GM12878 (cell line): ENCODE measurements around the gene PTK7. TPM values are rescaled to one million over a fixed set of nuclear protein-coding genes. Genes with fewer than 3 reads are reported as not detected.

Experiments used
- ATAC-seq: fragments of 200-7000 bp; cut with Tn5 transposase; 3 replicates; pipeline ENCODE4 v1.9.1; 2020; ENCODE audit warnings: mild to moderate bottlenecking, moderate library complexity
- BruUV-seq: library from RNA; stranded (reverse); fragments of 400-500 nt; replicated peaks from 2 replicates; lab custom pipeline; 2021; lab: Mats Ljungman, UMichigan
- CTCF ChIA-PET: fragments of 300-600 bp; sonication (Branson Sonifier 250); formaldehyde crosslinking; extraction: SDS; loops from one replicate; lab custom pipeline; 2021; ENCODE audit warnings: inconsistent platforms; lab: Yijun Ruan, JAX
- POLR2A ChIA-PET: fragments of 350-600 bp; formaldehyde crosslinking; extraction: SDS; loops from one replicate; lab custom pipeline; 2021; ENCODE audit warnings: inconsistent platforms; lab: Charles Lee
- RAD21 ChIA-PET: fragments of 300-600 bp; sonication (Branson Sonifier 250); formaldehyde crosslinking; loops from one replicate; lab custom pipeline; 2023; ENCODE audit warnings: antibody characterized with exemption; ENCODE audit not compliant: unreplicated experiment; lab: Charles Lee
- SMC1A ChIA-PET: fragments of 300-600 bp; sonication (Branson Sonifier 250); formaldehyde crosslinking; loops from one replicate; lab custom pipeline; 2023; ENCODE audit not compliant: unreplicated experiment, uncharacterized antibody; lab: Charles Lee
- DNase-seq: peaks from one replicate; pipeline ENCODE4 v3.0.0-alpha.2; 2011; ENCODE audit warnings: low read depth, low spot score
- FAIRE-seq: peaks from 3 replicates; lab custom pipeline; 2011; peaks lifted over from hg19 to GRCh38; lab: Jason Lieb, UNC
- H2AFZ ChIP-seq: 2 replicates; pipeline ENCODE4 v1.6.0; 2011; ENCODE audit warnings: low read depth, low read length, control low read depth; ENCODE audit not compliant: control insufficient read depth
- H3K27ac ChIP-seq: 2 replicates; pipeline ENCODE4 v1.5.1; 2011; ENCODE audit warnings: control low read depth; ENCODE audit not compliant: control insufficient read depth, insufficient read depth
- H3K27me3 ChIP-seq, 2 experiments: replicated peaks in 1 of 2; 2 replicates each; pipeline versions ENCODE4 v1.6.0 to v1.6.1; 2011; ENCODE audit warnings: low read length in 1 of 2; ENCODE audit not compliant: control insufficient read depth in 2 of 2, insufficient read depth in 2 of 2
- H3K36me3 ChIP-seq, 2 experiments: 2 replicates each; pipeline ENCODE4 v1.5.1; 2011; ENCODE audit warnings: low read length in 1 of 2; ENCODE audit not compliant: control insufficient read depth in 2 of 2, insufficient read depth in 2 of 2
- H3K4me1 ChIP-seq: 2 replicates; pipeline ENCODE4 v1.6.1; 2011; ENCODE audit warnings: mild to moderate bottlenecking, low read length, moderate library complexity, mixed read lengths; ENCODE audit not compliant: control insufficient read depth, insufficient read depth
- H3K4me2 ChIP-seq: 2 replicates; pipeline ENCODE4 v1.6.0; 2011; ENCODE audit warnings: control low read depth; ENCODE audit not compliant: control insufficient read depth, insufficient read depth
- H3K4me3 ChIP-seq: fragments of 200-600 bp; sonication (generic); 2 replicates; pipeline ENCODE4 v1.5.1; 2016
- H3K79me2 ChIP-seq: 2 replicates; pipeline ENCODE4 v1.6.0; 2011; ENCODE audit warnings: low read length; ENCODE audit not compliant: control insufficient read depth, insufficient read depth
- H3K9ac ChIP-seq: 2 replicates; pipeline ENCODE4 v1.8.0; 2011; ENCODE audit warnings: low read length, control low read depth, mixed read lengths; ENCODE audit not compliant: control insufficient read depth, insufficient read depth
- H3K9me3 ChIP-seq: replicated peaks from 3 replicates; pipeline ENCODE4 v1.5.1; 2011; ENCODE audit warnings: mild to moderate bottlenecking, low read length; ENCODE audit not compliant: control insufficient read depth, insufficient read depth
- H4K20me1 ChIP-seq: 2 replicates; pipeline ENCODE4 v1.6.0; 2011; ENCODE audit not compliant: control insufficient read depth, insufficient read depth
- ASH2L ChIP-seq: fragments of 300-600, 200-600 bp; sonication (generic); IDR thresholded peaks from 2 replicates; pipeline ENCODE4 v1.6.1; 2017; ENCODE audit warnings: low read depth, mild to moderate bottlenecking, borderline replicate concordance
- BRCA1 ChIP-seq: IDR thresholded peaks from 2 replicates; pipeline ENCODE4 v1.6.1; 2011; ENCODE audit warnings: low read depth, low read length, improper control_type of control experiment
- ETV6 ChIP-seq, 2 experiments: fragments of 450-650 bp in 1 of 2; IDR thresholded peaks in 1 of 2; conservative IDR thresholded peaks in 1 of 2; 2 replicates each; pipeline ENCODE4 v1.6.1; 2014; ENCODE audit warnings: antibody characterized with exemption in 1 of 2, borderline replicate concordance in 1 of 2, low read depth in 1 of 2, mild to moderate bottlenecking in 1 of 2, moderate library complexity in 1 of 2
- IKZF2 ChIP-seq, 2 experiments: fragments of 450-650 bp; IDR thresholded peaks; 2 replicates each; pipeline ENCODE4 v1.6.1; 2017; ENCODE audit warnings: mild to moderate bottlenecking in 2 of 2, moderate library complexity in 2 of 2
- JUNB ChIP-seq: IDR thresholded peaks from 2 replicates; pipeline ENCODE4 v1.6.1; 2016; ENCODE audit warnings: antibody characterized with exemption, mild to moderate bottlenecking
- KLF5 ChIP-seq: fragments of 450-650 bp; IDR thresholded peaks from 2 replicates; pipeline ENCODE4 v1.6.1; 2014; ENCODE audit warnings: mild to moderate bottlenecking; ENCODE audit not compliant: partially characterized antibody
- MEF2B ChIP-seq: fragments of 450-650 bp; IDR thresholded peaks from 2 replicates; pipeline ENCODE4 v1.6.1; 2018; ENCODE audit warnings: mild to moderate bottlenecking, moderate library complexity; ENCODE audit not compliant: partially characterized antibody, poor library complexity, severe bottlenecking
- NR2F1 ChIP-seq: fragments of 450-650 bp; conservative IDR thresholded peaks from 2 replicates; pipeline ENCODE4 v1.6.1; 2017; ENCODE audit warnings: mild to moderate bottlenecking
- POLR2AphosphoS5 ChIP-seq: IDR thresholded peaks from 2 replicates; pipeline ENCODE4 v1.6.1; 2011; ENCODE audit warnings: mild to moderate bottlenecking, low read length, inconsistent platforms
- SUPT20H ChIP-seq: IDR thresholded peaks from 2 replicates; pipeline ENCODE4 v1.6.1; 2011; ENCODE audit warnings: low read depth, mild to moderate bottlenecking, low read length, moderate library complexity, borderline replicate concordance; ENCODE audit not compliant: control insufficient read depth
- YBX1 ChIP-seq: fragments of 450-650 bp; IDR thresholded peaks from 2 replicates; pipeline ENCODE4 v1.6.1; 2016; ENCODE audit warnings: antibody characterized with exemption
- ZSCAN29 ChIP-seq: fragments of 450-650 bp; IDR thresholded peaks from 2 replicates; pipeline ENCODE4 v1.6.1; 2017; ENCODE audit warnings: mild to moderate bottlenecking, moderate library complexity
- WGBS: methylation state at CpG from one replicate; pipeline ENCODE4 v1.1.6; 2016; ENCODE audit warnings: low lambda C conversion rate; ENCODE audit not compliant: insufficient replicate concordance, insufficient coverage; ENCODE audit errors: missing lambda C conversion rate; 5-methylcytosine and 5-hydroxymethylcytosine counted together
- in situ Hi-C: fragments of 300-500 bp; cut with MboI; formaldehyde crosslinking; loops from 9 replicates; pipeline ENCODE4 v1.14.3; 2018; ENCODE audit warnings: mixed read lengths
- intact Hi-C: fragments of 100-400 bp; cut with micrococcal nuclease; formaldehyde crosslinking; loops from one replicate; pipeline ENCODE4 v1.14.2; 2022; ENCODE audit not compliant: unreplicated experiment
- polyA plus RNA-seq, 11 experiments: library from polyadenylated mRNA; depleted of rRNA in 4 of 11; unstranded in 6 of 11; stranded (reverse) in 5 of 11; fragments of >200 nt; fragmentation: Nextera tagmentation in 4 of 11; fragmentation: Illumina TruSeq in 1 of 11; extraction: Ambion mirVana in 4 of 11; extraction: Trizol in 1 of 11; gene quantifications; 1 replicate in 1 of 11; 2 replicates in 10 of 11; pipeline versions ENCODE4 v1.2.1 to v1.2.3, GENCODE V29; 2011 to 2016; ENCODE audit warnings: inconsistent platforms in 2 of 11, missing spikeins in 2 of 11, low read depth in 1 of 11
- total RNA-seq, 4 experiments: library from RNA; depleted of rRNA in 3 of 4; stranded (reverse); fragments of >200 nt in 3 of 4; fragmentation: Illumina TruSeq in 1 of 4; extraction: Trizol in 1 of 4; gene quantifications; 2 replicates each; pipeline versions ENCODE4 v1.2.1 to v1.2.3, GENCODE V29; 2013 to 2021
- TF ChIP-seq, protein P1 (sequence below): fragments of 450-650 bp; IDR thresholded peaks from 2 replicates; pipeline ENCODE4 v1.6.1; 2016; ENCODE audit warnings: mild to moderate bottlenecking, moderate library complexity, borderline replicate concordance
- TF ChIP-seq, protein P2 (sequence below): fragments of 450-650 bp; formaldehyde crosslinking; IDR thresholded peaks from 2 replicates; pipeline ENCODE4 v1.4.0; 2022; ENCODE audit warnings: mild to moderate bottlenecking, moderate library complexity

The PTK7 gene
- total and polyA plus RNA-seq, 10 of the 15 experiments (the other 5 are each of a cell fraction or from before 2014, with no cell fraction given), result 0.18 to 14.4 (median 3.3) TPM; not detected in 1

DNA sequence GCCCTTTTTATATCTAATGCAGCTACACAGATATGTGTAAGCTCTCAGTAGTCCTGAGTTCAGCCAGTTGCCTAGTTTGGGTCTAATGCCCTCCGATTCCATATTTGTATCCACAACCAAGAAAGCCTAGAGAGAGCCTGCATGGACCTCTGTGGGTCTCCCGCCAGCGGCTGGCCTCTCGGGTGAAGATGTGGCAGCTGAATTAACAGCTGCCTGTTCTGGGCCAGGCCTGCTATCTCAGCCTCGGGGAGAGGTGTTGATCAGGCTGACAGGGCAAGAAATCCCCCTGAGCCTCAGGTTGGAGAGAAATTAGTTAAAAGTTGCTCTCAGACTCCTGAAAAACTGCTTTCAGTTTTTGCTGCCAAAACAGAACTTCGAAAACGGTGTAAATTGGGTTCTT lies 19.8 kb downstream of the PTK7 start:
- Histone ChIP-seq H3K4me1 (peaks cover 19% of the 10 kb centered on the region), H3K9ac (peak overlapping the region; percentile 53), H4K20me1 (no peaks in the 10 kb centered on the region), H2AFZ (peak overlapping the region; percentile 83), H3K9me3 (no peaks in the 10 kb centered on the region), H3K4me3 (peak overlapping the region; percentile 9; the same call in 1 of the 2 replicates), H3K79me2 (no peaks in the 10 kb centered on the region), H3K27ac (peak overlapping the region; percentile 57), H3K36me3 (no peaks in the 10 kb centered on the region), H3K4me2 (peak overlapping the region; percentile 51), H3K27me3 (no peaks in the 10 kb centered on the region)
- in situ Hi-C loops (no loop called here), intact Hi-C loops (no loop called here)
- RAD21 ChIA-PET, result interaction anchor here (1.0 to 3.1 kb wide), 4 partner anchors 9 to 48 kb away, joined by 3 to 12 read pairs (median 5); partner anchors contain the start of genes KLC4 and MRPL2
- WGBS, result 14% methylated on average over 7 of the region's 7 CpGs
- no TSS peak for BruUV-seq
- POLR2A ChIA-PET, result interaction anchor here (0.6 to 3.2 kb wide), 6 partner anchors 9 to 904 kb away, joined by 3 to 12 read pairs (median 4); no protein-coding TSS in a partner anchor
- ATAC-seq (peak; percentile 77), DNase-seq (no peak), FAIRE-seq (no peak)
- SMC1A ChIA-PET, result interaction anchor here (1.0 to 3.2 kb wide), 4 partner anchors 9 to 48 kb away, joined by 3 to 20 read pairs (median 4); partner anchors contain the start of gene CUL7
- CTCF ChIA-PET, result interaction anchor here (0.6 to 2.2 kb wide), 5 partner anchors 33 to 312 kb away, joined by 3 to 9 read pairs (median 3); no protein-coding TSS in a partner anchor
- TF ChIP-seq YBX1, result no peak
- no peak for TF ChIP-seq SUPT20H
- peak; percentile 31 to 43; a peak in 2 of 4 replicates for TF ChIP-seq IKZF2 (IDR thresholded peaks at IDR 0.05)
- TF ChIP-seq, protein P1, sequence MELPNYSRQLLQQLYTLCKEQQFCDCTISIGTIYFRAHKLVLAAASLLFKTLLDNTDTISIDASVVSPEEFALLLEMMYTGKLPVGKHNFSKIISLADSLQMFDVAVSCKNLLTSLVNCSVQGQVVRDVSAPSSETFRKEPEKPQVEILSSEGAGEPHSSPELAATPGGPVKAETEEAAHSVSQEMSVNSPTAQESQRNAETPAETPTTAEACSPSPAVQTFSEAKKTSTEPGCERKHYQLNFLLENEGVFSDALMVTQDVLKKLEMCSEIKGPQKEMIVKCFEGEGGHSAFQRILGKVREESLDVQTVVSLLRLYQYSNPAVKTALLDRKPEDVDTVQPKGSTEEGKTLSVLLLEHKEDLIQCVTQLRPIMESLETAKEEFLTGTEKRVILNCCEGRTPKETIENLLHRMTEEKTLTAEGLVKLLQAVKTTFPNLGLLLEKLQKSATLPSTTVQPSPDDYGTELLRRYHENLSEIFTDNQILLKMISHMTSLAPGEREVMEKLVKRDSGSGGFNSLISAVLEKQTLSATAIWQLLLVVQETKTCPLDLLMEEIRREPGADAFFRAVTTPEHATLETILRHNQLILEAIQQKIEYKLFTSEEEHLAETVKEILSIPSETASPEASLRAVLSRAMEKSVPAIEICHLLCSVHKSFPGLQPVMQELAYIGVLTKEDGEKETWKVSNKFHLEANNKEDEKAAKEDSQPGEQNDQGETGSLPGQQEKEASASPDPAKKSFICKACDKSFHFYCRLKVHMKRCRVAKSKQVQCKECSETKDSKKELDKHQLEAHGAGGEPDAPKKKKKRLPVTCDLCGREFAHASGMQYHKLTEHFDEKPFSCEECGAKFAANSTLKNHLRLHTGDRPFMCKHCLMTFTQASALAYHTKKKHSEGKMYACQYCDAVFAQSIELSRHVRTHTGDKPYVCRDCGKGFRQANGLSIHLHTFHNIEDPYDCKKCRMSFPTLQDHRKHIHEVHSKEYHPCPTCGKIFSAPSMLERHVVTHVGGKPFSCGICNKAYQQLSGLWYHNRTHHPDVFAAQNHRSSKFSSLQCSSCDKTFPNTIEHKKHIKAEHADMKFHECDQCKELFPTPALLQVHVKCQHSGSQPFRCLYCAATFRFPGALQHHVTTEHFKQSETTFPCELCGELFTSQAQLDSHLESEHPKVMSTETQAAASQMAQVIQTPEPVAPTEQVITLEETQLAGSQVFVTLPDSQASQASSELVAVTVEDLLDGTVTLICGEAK, result no peak
- TF ChIP-seq BRCA1, result no peak
- TF ChIP-seq, protein P2, sequence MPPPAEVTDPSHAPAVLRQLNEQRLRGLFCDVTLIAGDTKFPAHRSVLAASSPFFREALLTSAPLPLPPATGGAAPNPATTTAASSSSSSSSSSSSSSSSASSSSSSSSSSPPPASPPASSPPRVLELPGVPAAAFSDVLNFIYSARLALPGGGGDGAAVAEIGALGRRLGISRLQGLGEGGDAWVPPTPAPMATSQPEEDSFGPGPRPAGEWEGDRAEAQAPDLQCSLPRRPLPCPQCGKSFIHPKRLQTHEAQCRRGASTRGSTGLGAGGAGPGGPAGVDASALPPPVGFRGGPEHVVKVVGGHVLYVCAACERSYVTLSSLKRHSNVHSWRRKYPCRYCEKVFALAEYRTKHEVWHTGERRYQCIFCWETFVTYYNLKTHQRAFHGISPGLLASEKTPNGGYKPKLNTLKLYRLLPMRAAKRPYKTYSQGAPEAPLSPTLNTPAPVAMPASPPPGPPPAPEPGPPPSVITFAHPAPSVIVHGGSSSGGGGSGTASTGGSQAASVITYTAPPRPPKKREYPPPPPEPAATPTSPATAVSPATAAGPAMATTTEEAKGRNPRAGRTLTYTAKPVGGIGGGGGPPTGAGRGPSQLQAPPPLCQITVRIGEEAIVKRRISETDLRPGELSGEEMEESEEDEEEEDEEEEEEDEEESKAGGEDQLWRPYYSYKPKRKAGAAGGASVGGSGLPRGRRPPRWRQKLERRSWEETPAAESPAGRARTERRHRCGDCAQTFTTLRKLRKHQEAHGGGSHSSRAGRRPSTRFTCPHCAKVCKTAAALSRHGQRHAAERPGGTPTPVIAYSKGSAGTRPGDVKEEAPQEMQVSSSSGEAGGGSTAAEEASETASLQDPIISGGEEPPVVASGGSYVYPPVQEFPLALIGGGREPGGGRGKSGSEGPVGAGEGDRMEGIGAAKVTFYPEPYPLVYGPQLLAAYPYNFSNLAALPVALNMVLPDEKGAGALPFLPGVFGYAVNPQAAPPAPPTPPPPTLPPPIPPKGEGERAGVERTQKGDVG (CRISPR knock-in tag), result no peak
- no peak for TF ChIP-seq POLR2AphosphoS5
- no peak for TF ChIP-seq KLF5
- peak; percentile 77 for TF ChIP-seq NR2F1
- TF ChIP-seq ZSCAN29, result no peak
- no peak for TF ChIP-seq JUNB
- no peak for TF ChIP-seq ETV6 (conservative IDR thresholded peaks at IDR 0.05 in 1 of 2, IDR thresholded peaks at IDR 0.05 in 1 of 2; ENCODE audit: borderline replicate concordance in 1 of 2, low read depth in 1 of 2)
- TF ChIP-seq MEF2B, result peak; percentile 9
- no peak for TF ChIP-seq ASH2L
